HG03460 (cell line): ENCODE data around the gene SLC2A9.
"Not testable (repeated sequence)": the region's sequence is repeated elsewhere in the genome, so short reads cannot be mapped to it uniquely, and the experiment has no call there.

Experiments
- ATAC-seq: cut with Tn5 transposase; IDR thresholded peaks from one replicate; pipeline ENCODE4 v1.9.1; 2021; ENCODE audit not compliant: unreplicated experiment

SLC2A9 gene

GRCh38 chr4:9845791-9846493 lies 175.4 kb downstream of the SLC2A9 start:
- ATAC-seq: no peak

- no peak for ATAC-seq
Observed at GRCh38 chr4:9841072-9841471, 180.2 kb downstream of the SLC2A9 start.

GRCh38 chr4:9835430-9835829 lies 185.9 kb downstream of the SLC2A9 start:
- ATAC-seq: no peak

DNA sequence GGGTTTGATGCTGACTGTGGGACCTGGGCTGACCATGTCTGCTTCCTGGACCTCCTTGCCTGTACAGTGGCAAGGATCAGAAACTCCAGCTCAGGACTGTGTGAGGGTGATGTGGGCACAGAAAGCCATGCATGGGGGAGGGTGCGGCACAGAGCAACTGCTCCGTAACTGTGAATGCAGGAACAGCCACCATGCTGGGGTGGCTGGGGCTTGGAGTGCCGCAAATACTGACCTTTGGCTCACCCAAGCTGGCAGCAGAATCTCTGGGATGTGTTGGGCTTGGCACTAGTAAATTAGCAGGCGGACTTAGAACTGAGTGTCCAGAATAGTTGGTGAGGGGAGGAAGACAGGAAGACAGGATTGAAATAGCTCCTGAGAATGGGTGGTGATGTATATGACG lies 187.9 kb downstream of the SLC2A9 start:
- ATAC-seq: no peak

DNA sequence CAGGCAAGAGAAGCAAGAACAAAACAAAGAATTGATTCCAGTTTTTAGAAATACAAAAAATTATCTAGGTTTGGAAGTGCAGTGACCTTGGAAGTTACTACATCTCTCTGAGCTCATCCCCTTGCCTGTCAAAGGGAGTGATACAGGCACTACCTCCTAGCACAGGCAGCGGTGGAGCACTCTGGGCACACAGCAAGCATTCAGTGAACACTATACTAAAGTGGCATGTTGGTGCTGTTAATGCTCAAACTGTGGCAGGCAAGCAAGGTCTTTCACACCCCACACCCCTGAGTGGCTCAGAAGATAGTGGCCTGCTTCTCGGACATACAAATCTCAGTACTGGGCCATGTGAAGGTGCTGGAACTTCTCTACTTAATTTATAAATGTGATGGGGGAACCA lies 188.7 kb downstream of the SLC2A9 start:
- no peak for ATAC-seq

- ATAC-seq: no peak
Observed at GRCh38 chr4:9826551-9826950, 194.7 kb downstream of the SLC2A9 start.

DNA sequence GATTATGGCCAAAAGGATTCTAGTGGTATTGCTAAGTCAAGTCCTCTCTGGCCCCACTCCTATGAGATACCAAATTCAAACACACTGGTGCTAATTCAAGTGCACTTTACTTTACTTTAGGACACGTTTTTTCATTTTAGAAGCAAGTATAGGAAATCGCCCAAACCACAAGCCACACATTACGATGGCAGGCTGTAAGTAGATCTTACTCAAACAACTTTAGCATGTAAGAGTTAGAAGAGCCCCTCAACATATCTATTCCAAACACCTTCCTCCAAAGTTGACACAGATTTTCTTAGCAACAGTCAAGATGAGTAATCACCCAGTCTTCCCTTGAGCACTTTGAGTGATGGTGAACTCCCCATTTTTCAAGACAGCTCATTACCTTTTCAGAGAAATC lies 196.2 kb downstream of the SLC2A9 start:
- ATAC-seq: peak; percentile 49

GRCh38 chr4:9820343-9820742 lies 201.0 kb downstream of the SLC2A9 start:
- no peak for ATAC-seq

GRCh38 chr4:9816285-9816684 lies 205.0 kb downstream of the SLC2A9 start:
- ATAC-seq: no peak

DNA sequence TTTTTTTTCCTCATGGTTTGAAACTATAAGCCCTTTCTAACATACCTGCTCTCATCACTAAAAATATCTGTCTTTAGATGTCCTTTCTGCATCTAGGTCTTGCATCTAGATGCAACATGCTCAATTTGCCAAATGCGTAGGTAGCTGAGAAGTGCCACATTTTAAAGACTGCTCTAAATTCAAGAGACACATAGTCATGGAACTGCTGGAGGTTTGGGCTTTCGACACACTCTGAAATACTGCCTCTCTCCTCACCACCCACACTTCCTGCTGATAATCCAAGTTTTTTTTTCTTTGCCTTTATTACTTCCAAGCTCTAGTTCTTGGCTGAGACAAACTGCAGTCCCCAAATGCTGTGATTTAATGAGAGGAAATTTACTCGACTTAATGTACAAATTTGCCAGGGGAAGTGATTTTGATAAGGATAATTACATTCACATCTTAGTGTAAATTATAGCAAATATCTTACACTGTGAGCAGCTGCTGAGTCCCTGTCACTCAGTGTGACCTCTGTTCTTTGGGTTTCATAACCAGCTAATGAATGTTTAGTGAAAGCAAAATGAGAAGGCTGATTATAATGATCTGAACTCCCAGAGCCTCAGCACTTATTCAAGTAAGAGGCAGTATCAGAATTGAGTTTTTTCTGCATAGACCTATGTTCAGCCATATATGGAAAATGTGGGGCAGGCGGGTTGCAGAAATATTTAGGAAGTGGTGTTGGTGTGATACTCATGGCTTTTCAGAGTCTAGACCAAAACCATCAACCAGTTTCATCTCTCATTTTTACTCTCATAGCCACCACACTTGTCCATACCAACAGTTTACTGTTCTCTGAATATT lies 208.6 kb downstream of the SLC2A9 start:
- peak; percentile 91 for ATAC-seq

GRCh38 chr4:9811806-9812205 lies 209.5 kb downstream of the SLC2A9 start:
- no peak for ATAC-seq

- no peak for ATAC-seq
Observed at GRCh38 chr4:9808077-9808476, 213.2 kb downstream of the SLC2A9 start.

DNA sequence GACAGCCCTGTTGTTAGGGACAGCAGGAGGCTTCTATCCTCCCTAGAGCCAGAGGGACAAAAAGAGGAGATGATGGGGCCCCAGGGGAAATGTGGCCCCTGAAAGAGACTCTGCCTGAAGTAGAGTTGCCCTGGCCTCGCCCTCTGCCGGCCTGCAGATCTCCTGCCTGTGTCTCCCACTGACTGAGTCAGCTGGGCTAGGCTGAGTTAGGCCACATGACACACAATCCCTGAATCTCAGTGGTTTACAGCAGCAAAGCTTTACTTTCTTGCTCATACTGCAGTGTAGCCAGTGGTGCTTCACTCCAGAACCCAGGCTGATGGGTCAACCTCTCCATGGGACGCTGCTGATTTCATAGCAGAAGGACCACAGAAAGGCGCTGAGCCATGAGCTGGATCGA lies 216.4 kb downstream of the SLC2A9 start:
- ATAC-seq: no peak

DNA sequence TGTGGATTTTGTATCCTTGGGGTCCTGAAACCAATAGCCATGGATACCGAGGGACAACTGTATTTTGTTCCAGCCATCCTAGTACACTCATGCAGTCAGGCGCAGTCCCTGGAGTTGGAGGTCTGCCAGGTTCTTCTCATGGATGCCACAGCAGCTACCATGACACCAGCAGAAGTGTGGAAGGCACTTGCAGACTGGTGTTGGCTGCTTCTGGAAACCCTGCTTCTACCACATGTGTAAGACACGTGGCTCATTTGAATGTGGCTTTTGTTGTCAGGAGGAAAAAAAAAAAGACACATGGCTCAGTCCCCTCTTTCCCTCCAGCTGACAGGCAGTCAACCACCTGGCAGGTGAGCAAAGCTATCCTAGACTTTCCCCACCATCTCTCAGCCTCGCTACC lies 220.4 kb downstream of the SLC2A9 start:
- no peak for ATAC-seq

GRCh38 chr4:9796641-9797040 lies 224.7 kb downstream of the SLC2A9 start:
- ATAC-seq: not testable (repeated sequence)

DNA sequence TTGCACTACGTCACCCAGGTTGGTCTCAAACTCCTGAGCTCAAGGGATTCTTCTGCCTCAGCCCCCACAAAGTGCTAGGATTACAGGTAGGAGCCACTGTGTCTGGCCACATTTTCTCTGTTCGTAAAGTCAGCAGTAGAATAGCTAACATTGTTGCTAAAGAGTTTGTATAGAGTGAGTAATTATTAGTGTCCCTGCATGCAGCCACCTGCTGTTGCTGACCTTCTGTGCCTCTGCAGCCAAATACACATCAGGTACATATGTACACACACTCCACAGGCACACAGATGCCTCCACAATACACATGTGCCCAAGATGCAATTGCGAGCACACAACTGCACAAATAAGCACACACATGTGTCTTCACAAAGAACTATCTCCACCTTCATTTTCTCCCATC lies 228.9 kb downstream of the SLC2A9 start:
- no peak for ATAC-seq

- not testable (repeated sequence) for ATAC-seq
Observed at GRCh38 chr4:9785891-9786290, 235.4 kb downstream of the SLC2A9 start.

- no peak for ATAC-seq
Observed at GRCh38 chr4:9782136-9782436, 239.2 kb downstream of the SLC2A9 start.

- no peak for ATAC-seq
Observed at GRCh38 chr4:9781343-9782135, 239.8 kb downstream of the SLC2A9 start, which contains the start of gene DRD5. Gene DRD5 (plus strand): TSS chr4:9781634. CDS start chr4:9782030, 396 bp downstream.
